GM23338 (cell line): ENCODE results near the gene TSFM. TPM values are rescaled to one million over a fixed set of nuclear protein-coding genes. Genes with fewer than 3 reads are reported as not detected.

Experiments
- ATAC-seq: fragments of 200-7000 bp; cut with Tn5 transposase; 3 replicates; pipeline ENCODE4 v1.9.1; 2020
- DNase-seq: peaks from one replicate; pipeline ENCODE4 v3.0.0-alpha.2; 2015; ENCODE audit warnings: low spot score
- H2AFZ ChIP-seq: fragments of 200-600 bp; sonication (generic); 2 replicates; pipeline ENCODE4 v1.8.0; 2016; ENCODE audit warnings: antibody characterized with exemption, mild to moderate bottlenecking, moderate library complexity
- H3F3A ChIP-seq: fragments of 200-600 bp; sonication (generic); replicated peaks from 2 replicates; pipeline ENCODE4 v1.8.0; 2017; ENCODE audit warnings: antibody characterized with exemption, mixed run types, low read depth
- H3K27ac ChIP-seq: fragments of 200-600 bp; sonication (generic); 2 replicates; pipeline ENCODE4 v1.6.1; 2016; ENCODE audit warnings: low read depth
- H3K27me3 ChIP-seq: fragments of 200-600 bp; sonication (generic); 2 replicates; pipeline ENCODE4 v1.8.0; 2016; ENCODE audit warnings: mild to moderate bottlenecking, mixed run types, moderate library complexity; ENCODE audit not compliant: insufficient read depth
- H3K36me3 ChIP-seq: fragments of 200-600 bp; sonication (generic); 2 replicates; pipeline ENCODE4 v1.8.0; 2016; ENCODE audit warnings: mild to moderate bottlenecking; ENCODE audit not compliant: insufficient read depth
- H3K4me1 ChIP-seq: fragments of 200-600 bp; sonication (generic); 2 replicates; pipeline ENCODE4 v1.8.0; 2016; ENCODE audit warnings: mild to moderate bottlenecking, moderate library complexity; ENCODE audit not compliant: insufficient read depth
- H3K4me2 ChIP-seq: fragments of 200-600 bp; sonication (generic); 2 replicates; pipeline ENCODE4 v1.7.1; 2017; ENCODE audit warnings: mixed run types
- H3K4me3 ChIP-seq: fragments of 200-600 bp; sonication (generic); 2 replicates; pipeline ENCODE4 v1.6.1; 2016; ENCODE audit warnings: mixed run types
- H3K79me2 ChIP-seq: fragments of 200-600 bp; sonication (generic); replicated peaks from 2 replicates; pipeline ENCODE4 v1.8.0; 2017; ENCODE audit warnings: mild to moderate bottlenecking; ENCODE audit not compliant: insufficient read depth
- H3K9me2 ChIP-seq: fragments of 200-600 bp; sonication (generic); 2 replicates; pipeline ENCODE4 v1.8.0; 2017; ENCODE audit not compliant: insufficient read depth
- H4K20me1 ChIP-seq: fragments of 200-600 bp; sonication (generic); replicated peaks from 2 replicates; pipeline ENCODE4 v1.8.0; 2017; ENCODE audit warnings: mild to moderate bottlenecking; ENCODE audit not compliant: insufficient read depth
- H3K27ac Mint-ChIP-seq: 2 replicates; pipeline ENCODE4 v1.8.0; 2020; ENCODE audit warnings: inconsistent platforms, mild to moderate bottlenecking, moderate library complexity, mixed read lengths
- H3K27me3 Mint-ChIP-seq: 3 replicates; pipeline ENCODE4 v1.8.0; 2022; ENCODE audit warnings: low read depth, mild to moderate bottlenecking, moderate library complexity, mixed read lengths, inconsistent platforms; ENCODE audit not compliant: insufficient read depth, poor library complexity
- H3K36me3 Mint-ChIP-seq: 3 replicates; pipeline ENCODE4 v1.8.0; 2021; ENCODE audit warnings: low read depth, mild to moderate bottlenecking, inconsistent platforms, moderate library complexity, mixed read lengths
- H3K4me1 Mint-ChIP-seq: 3 replicates; pipeline ENCODE4 v1.8.0; 2020; ENCODE audit warnings: mild to moderate bottlenecking, inconsistent platforms, mixed read lengths
- H3K4me3 Mint-ChIP-seq: 3 replicates; pipeline ENCODE4 v1.8.0; 2021; ENCODE audit warnings: moderate library complexity, mild to moderate bottlenecking, inconsistent platforms, mixed read lengths
- H3K9me3 Mint-ChIP-seq: 3 replicates; pipeline ENCODE4 v1.8.0; 2020; ENCODE audit warnings: moderate library complexity, mild to moderate bottlenecking, inconsistent platforms, mixed read lengths
- CREB1 ChIP-seq: fragments of 250-450 bp; sonication (Bioruptor Pico); IDR thresholded peaks from 2 replicates; pipeline ENCODE4 v1.5.0; 2020; ENCODE audit warnings: low read depth, mild to moderate bottlenecking, moderate library complexity
- CTCF ChIP-seq, 2 experiments: fragments of 200-600 bp in 1 of 2; sonication (generic) in 1 of 2; conservative IDR thresholded peaks; 2 replicates each; pipeline versions ENCODE4 v1.5.1 to v1.6.1; 2016 to 2017; ENCODE audit warnings: antibody characterized with exemption in 2 of 2, low read depth in 2 of 2, mild to moderate bottlenecking in 2 of 2, moderate library complexity in 1 of 2
- ETS1 ChIP-seq: IDR thresholded peaks from 2 replicates; pipeline ENCODE4 v1.6.1; 2016; ENCODE audit warnings: antibody characterized with exemption
- EZH2 ChIP-seq: fragments of 200-600 bp; sonication (generic); IDR thresholded peaks from one replicate; pipeline ENCODE4 v1.8.0; 2017; ENCODE audit warnings: antibody characterized with exemption, mild to moderate bottlenecking, low read depth; ENCODE audit not compliant: unreplicated experiment
- EZH2phosphoT487 ChIP-seq: fragments of 200-600 bp; sonication (generic); IDR thresholded peaks from one replicate; pipeline ENCODE4 v1.8.1; 2018; ENCODE audit warnings: antibody characterized with exemption; ENCODE audit not compliant: unreplicated experiment
- JUNB ChIP-seq: IDR thresholded peaks from one replicate; pipeline ENCODE4 v1.6.1; 2016; ENCODE audit warnings: antibody characterized with exemption; ENCODE audit not compliant: unreplicated experiment
- NANOG ChIP-seq: IDR thresholded peaks from 2 replicates; pipeline ENCODE4 v1.6.1; 2016; ENCODE audit warnings: antibody characterized with exemption, borderline replicate concordance
- POLR2AphosphoS5 ChIP-seq: IDR thresholded peaks from 2 replicates; pipeline ENCODE4 v1.6.1; 2016; ENCODE audit warnings: antibody characterized with exemption, low read depth
- REST ChIP-seq: IDR thresholded peaks from one replicate; pipeline ENCODE4 v1.6.1; 2018; ENCODE audit warnings: antibody characterized with exemption; ENCODE audit not compliant: unreplicated experiment
- STAT1 ChIP-seq: IDR thresholded peaks from one replicate; pipeline ENCODE4 v1.6.1; 2016; ENCODE audit warnings: antibody characterized with exemption; ENCODE audit not compliant: unreplicated experiment
- ZNF331 ChIP-seq: fragments of 250-450 bp; sonication (Bioruptor Pico); IDR thresholded peaks from 2 replicates; pipeline ENCODE4 v1.5.0; 2020; ENCODE audit warnings: low read depth, mild to moderate bottlenecking, moderate library complexity
- polyA plus RNA-seq: library from polyadenylated mRNA; unstranded; fragments of >200 nt; fragmentation: Nextera tagmentation; extraction: Ambion mirVana; gene quantifications from 2 replicates; pipeline ENCODE4 v1.2.1, GENCODE V29; 2016
- total RNA-seq: library from RNA; depleted of rRNA; stranded (reverse); fragments of >200 nt; shearing (Covaris generic); gene quantifications from 2 replicates; pipeline ENCODE4 v1.2.3, GENCODE V29; 2014

TSFM gene
- total and polyA plus RNA-seq, 2 experiments from 2014 or later = 29.5 to 43.1 TPM

GRCh38 chr12:57738661-57739237 lies 43.8 kb upstream of the TSFM start, which contains the start of gene AGAP2:
AGAP2 (minus strand) TSS chr12:57738742; CDS start chr12:57738246, 496 bp downstream.
- Histone ChIP-seq H3K36me3 (no peaks in the 10 kb centered on the region), H3F3A (peaks cover 10% of the 10 kb centered on the region), H3K27me3 (peaks cover 99% of the 10 kb centered on the region), H4K20me1 (no peaks in the 10 kb centered on the region), H2AFZ (peak within 1 kb of the TSS; percentile 43; the same call in 1 of the 2 replicates), H3K4me1 (peaks cover 19% of the 10 kb centered on the region), H3K27ac (no peak within 1 kb of the TSS), H3K4me2 (peak within 1 kb of the TSS; percentile 91), H3K9me2 (no peaks in the 10 kb centered on the region), H3K4me3 (peak within 1 kb of the TSS; percentile 62), H3K79me2 (no peaks in the 10 kb centered on the region)
- no peak for TF ChIP-seq STAT1
- TF ChIP-seq POLR2AphosphoS5 = no peak
- peak; percentile 64 for TF ChIP-seq EZH2
- no peak for TF ChIP-seq ZNF331 (CRISPR knock-in tag)
- TF ChIP-seq ETS1 = 0 out of 2 replicates have a peak, but pooled peaks have one; percentile 22
- no peak for TF ChIP-seq EZH2phosphoT487
- no peak for TF ChIP-seq CTCF (conservative IDR thresholded peaks at IDR 0.05; ENCODE audit: low read depth in 2 of 2)
- DNase-seq (peak; percentile 92), ATAC-seq (peak; percentile 14)
- Mint-ChIP-seq H3K4me3 (peak within 1 kb of the TSS; percentile 67), H3K9me3 (peaks cover 2% of the 10 kb centered on the region), H3K27me3 (peaks cover 80% of the 10 kb centered on the region), H3K4me1 (peaks cover 37% of the 10 kb centered on the region), H3K27ac (no peak within 1 kb of the TSS), H3K36me3 (no peaks in the 10 kb centered on the region; the same call in 2 of the 3 replicates)

- Histone ChIP-seq H3K27ac (no peak overlapping the region), H3F3A (peaks cover 10% of the 10 kb centered on the region), H3K36me3 (no peaks in the 10 kb centered on the region), H3K4me1 (peaks cover 19% of the 10 kb centered on the region), H2AFZ (no peak overlapping the region; the same call in 1 of the 2 replicates), H3K4me2 (peak overlapping the region; percentile 91), H3K79me2 (no peaks in the 10 kb centered on the region), H4K20me1 (no peaks in the 10 kb centered on the region), H3K9me2 (no peaks in the 10 kb centered on the region), H3K4me3 (peak overlapping the region; percentile 62), H3K27me3 (peaks cover 96% of the 10 kb centered on the region)
- DNase-seq (no peak), ATAC-seq (no peak)
- Mint-ChIP-seq H3K27ac (no peak overlapping the region), H3K27me3 (peaks cover 74% of the 10 kb centered on the region), H3K9me3 (peaks cover 2% of the 10 kb centered on the region), H3K4me3 (peak overlapping the region; percentile 67), H3K4me1 (peaks cover 40% of the 10 kb centered on the region), H3K36me3 (no peaks in the 10 kb centered on the region; the same call in 2 of the 3 replicates)
- no peak for TF ChIP-seq STAT1
- no peak for TF ChIP-seq POLR2AphosphoS5
- no peak for TF ChIP-seq CTCF (conservative IDR thresholded peaks at IDR 0.05; ENCODE audit: low read depth in 2 of 2)
- TF ChIP-seq ETS1 = no peak
- TF ChIP-seq ZNF331 (CRISPR knock-in tag) = no peak
- TF ChIP-seq JUNB = no peak
- TF ChIP-seq NANOG = no peak
- no peak for TF ChIP-seq REST
- no peak for TF ChIP-seq CREB1
- TF ChIP-seq EZH2phosphoT487 = no peak
Observed at GRCh38 chr12:57739387-57739786, 43.2 kb upstream of the TSFM start.
